Fibroblast of mammary gland (primary cell): Measurements from ENCODE around the gene MYCBP2.
"Not testable (repeated sequence)": the region's sequence is repeated elsewhere in the genome, so short reads cannot be mapped to it uniquely, and the experiment has no call there.

ENCODE experiments used
- DNase-seq: peaks from one replicate; pipeline ENCODE4 v3.0.0-alpha.2; 2010; ENCODE audit warnings: low read depth
- H3K4me3 ChIP-seq: 2 replicates; pipeline ENCODE4 v1.5.1; 2011; ENCODE audit warnings: low read depth, mild to moderate bottlenecking, low read length, moderate library complexity; ENCODE audit not compliant: control insufficient read depth
- TF ChIP-seq, protein P1 (sequence below): conservative IDR thresholded peaks from 2 replicates; pipeline ENCODE4 v1.5.1; 2011; ENCODE audit warnings: low read depth, low read length, inconsistent platforms; ENCODE audit not compliant: control insufficient read depth, insufficient read depth

The MYCBP2 gene

DNA sequence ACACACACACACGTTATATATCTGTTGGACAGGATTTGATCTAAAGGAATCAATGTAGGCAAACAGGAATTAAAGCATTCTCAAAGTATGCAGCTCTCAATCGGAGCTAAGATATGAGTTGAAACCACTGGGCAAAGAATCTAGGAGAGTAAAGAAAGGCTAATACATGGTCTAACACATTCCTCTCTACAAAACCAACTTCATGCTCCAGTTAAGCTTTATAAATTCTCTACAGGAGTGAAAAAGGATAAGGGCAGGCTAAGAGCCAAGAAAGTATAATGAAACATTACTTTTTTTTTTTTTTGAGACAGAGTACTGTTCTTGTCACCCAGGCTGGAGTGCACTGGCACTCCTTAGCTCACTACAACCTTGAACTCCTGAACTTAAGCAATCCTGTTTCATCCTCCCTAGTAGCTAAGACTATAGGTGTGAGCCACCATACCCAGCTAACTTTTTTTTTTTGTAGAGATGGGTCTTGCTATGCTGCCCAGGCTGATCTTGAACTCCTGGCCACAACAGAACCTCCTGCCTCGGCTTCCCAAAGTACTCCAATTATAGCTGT, 310.6 kb downstream of the MYCBP2 start:
- TF ChIP-seq, protein P1, sequence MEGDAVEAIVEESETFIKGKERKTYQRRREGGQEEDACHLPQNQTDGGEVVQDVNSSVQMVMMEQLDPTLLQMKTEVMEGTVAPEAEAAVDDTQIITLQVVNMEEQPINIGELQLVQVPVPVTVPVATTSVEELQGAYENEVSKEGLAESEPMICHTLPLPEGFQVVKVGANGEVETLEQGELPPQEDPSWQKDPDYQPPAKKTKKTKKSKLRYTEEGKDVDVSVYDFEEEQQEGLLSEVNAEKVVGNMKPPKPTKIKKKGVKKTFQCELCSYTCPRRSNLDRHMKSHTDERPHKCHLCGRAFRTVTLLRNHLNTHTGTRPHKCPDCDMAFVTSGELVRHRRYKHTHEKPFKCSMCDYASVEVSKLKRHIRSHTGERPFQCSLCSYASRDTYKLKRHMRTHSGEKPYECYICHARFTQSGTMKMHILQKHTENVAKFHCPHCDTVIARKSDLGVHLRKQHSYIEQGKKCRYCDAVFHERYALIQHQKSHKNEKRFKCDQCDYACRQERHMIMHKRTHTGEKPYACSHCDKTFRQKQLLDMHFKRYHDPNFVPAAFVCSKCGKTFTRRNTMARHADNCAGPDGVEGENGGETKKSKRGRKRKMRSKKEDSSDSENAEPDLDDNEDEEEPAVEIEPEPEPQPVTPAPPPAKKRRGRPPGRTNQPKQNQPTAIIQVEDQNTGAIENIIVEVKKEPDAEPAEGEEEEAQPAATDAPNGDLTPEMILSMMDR = no peak
- DNase-seq = no peak
- H3K4me3 ChIP-seq = no peak overlapping the region

DNA sequence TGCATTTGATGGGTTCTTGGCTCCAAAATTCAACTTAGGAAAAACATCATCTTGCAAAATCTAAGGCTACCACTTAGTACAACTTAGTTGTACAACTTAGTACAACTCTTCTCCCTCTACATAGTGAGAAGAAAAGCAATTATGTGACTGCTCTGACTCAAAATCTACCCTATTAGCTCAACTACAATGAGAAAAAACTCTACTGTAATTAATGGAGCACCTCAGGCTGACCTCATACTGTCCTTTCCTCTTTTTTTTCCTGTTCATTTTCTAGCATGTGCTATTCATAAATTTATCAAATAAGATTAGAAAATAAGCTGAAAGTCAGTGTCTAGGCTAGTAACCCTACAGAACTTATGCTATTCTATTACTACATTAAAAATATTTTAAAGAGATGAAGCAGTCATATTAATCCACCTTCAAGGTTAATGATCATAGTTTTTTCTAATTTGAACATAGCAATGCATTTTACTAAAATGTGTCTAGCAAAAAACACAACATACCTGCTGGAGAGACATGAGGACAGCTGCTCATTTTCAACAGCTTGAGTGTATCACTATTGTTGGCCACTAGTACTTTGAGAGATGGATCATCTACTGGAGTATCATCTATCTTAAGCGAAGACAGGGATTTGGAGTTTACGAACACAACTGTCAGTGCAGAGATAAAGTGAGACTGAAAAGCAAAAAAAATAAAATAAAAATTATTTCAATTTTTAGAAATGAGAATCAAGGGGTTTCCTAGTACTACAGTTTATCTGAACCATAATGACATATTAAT, 311.8 kb downstream of the MYCBP2 start:
- no peak overlapping the region for H3K4me3 ChIP-seq
- TF ChIP-seq, protein P1 = no peak
- DNase-seq = no peak

DNA sequence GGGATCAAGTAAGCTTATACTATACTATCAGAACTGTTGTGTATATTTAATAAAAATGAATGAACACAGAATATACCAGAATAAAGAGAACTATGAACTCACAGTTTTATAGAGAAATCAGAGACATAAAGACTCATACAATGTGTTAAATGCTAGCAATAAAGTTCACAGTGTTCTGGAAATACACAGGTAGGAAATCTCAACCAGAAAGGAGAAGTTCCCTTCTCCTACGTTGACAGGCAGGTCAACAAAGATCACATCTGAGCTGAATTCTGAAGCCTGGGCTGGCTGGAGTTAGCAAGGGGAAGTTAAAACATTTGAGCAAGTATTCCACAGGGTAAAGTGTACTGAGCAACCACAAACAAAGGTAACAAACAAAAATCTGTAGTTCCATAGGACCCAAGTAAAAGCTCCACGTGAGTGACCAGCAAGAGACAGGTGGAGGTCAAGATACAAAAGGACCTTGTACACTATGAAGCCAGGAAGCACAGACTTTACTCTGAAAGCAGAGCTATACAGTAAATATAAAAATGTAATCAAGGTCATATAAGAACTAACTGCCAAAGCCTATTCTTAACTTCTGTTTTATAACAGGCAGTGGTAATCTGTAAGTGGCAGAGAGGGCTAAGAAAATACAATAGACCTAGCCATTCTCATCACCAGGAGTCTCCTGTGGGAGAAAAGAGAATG, 312.9 kb downstream of the MYCBP2 start:
- DNase-seq = no peak

DNA sequence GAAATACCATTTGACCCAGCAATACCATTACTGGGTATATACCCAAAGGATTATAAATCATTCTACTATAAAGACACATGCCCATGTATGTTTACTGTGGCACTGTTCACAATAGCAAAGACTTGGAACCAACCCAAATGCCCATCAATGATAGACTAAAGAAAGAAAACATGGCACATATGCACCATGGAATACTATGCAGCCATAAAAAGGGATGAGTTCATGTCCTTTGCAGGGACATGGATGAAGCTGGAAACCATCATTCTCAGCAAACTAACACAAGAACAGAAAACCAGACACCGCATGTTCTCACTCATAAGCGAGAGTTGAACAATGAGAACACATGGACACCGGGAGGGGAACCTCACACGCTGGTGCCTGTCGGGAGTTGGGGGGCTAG, 317.2 kb downstream of the MYCBP2 start:
- not testable (repeated sequence) for H3K4me3 ChIP-seq, DNase-seq

More for the DNA sequence above, 312.9 kb downstream of the MYCBP2 start:
- H3K4me3 ChIP-seq = no peak overlapping the region
- TF ChIP-seq, protein P1 = no peak

DNA sequence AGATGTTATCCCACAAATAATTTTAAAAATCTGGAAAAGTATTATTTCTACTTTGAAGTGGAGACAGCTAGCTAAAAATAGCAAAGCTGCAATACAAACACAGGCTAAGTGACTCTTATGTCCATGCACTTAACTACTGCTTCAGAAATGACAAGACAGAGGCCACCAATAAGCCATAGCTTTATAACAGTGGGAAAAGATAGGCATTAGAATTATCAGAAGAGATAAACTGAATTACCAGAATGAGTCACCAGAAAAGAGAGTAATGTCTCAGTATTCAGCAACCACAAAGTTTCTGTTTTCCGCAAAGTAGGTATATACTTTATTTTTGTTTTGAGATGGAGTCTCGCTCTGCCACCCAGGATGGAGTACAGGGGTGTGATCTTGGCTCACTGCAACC, 317.9 kb downstream of the MYCBP2 start:
- no peak overlapping the region for H3K4me3 ChIP-seq
- no peak for DNase-seq
- TF ChIP-seq, protein P1 = no peak

DNA sequence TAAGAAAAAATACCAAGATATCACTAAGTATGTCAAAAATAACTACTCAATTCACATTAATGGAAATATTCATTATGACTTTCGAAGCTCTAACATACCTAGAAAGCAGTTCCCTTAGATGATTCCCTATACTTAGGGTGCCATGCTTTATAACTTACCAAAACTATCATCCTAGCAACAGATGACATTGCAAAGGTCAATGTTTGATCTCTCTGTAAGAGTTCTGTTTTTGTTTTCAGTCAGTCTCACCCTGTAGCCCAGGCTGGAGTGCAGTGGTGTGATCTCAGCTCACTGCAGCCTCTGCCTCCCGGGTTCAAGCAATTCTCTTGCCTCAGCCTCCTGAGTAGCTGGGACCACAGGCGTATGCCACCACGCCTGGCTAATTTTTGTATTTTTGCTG, 318.6 kb downstream of the MYCBP2 start:
- H3K4me3 ChIP-seq, DNase-seq: not testable (repeated sequence)

DNA sequence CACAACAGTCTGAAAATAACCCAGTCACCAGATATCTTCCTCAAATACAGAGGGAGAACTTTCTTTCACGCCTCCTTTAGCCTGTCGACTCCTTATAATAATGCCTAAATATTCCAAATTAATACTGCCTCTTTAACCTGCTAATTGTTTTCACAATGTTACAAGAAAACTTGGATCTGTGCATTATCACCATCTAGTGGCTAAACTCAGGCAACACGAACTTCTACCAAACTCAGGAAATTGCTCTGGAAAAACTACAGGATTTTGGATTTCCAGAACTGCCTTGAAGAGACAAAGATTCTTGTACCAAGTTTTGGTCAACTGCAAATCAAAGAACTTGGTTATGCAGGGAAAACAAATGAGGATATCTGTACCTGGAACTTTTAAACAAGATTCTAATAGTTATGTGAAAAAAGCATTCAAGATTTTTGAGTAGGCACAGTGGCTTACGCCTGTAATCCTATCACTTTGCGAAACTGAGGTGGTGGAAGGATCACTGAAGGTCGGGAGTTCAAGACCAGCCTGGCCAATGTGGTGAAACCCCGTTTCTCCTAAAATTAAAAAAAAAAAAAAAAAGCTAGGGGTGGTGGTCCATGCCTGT, 324.2 kb downstream of the MYCBP2 start:
- TF ChIP-seq, protein P1 = peak; percentile 79
- DNase-seq = peak; percentile 60
- H3K4me3 ChIP-seq = no peak overlapping the region
